MM.1S (cell line): ENCODE data around the gene PSMD1.

Experiments used
- EZH2 ChIP-seq: fragments of 300-600 bp; sonication (generic); optimal IDR thresholded peaks from 2 replicates; pipeline ENCODE3; 2017; ENCODE audit warnings: low read depth, mild to moderate bottlenecking, antibody characterized with exemption, low read length, mixed read lengths
- TF ChIP-seq, protein P1 (sequence below): fragments of 300-600 bp; sonication (generic); IDR thresholded peaks from 2 replicates; pipeline ENCODE4 v1.5.1; 2016; ENCODE audit warnings: antibody characterized with exemption, low read length, mixed read lengths

GRCh38 chr2:231029563-231029962 lies 27.1 kb upstream of the PSMD1 start:
- TF ChIP-seq, protein P1, sequence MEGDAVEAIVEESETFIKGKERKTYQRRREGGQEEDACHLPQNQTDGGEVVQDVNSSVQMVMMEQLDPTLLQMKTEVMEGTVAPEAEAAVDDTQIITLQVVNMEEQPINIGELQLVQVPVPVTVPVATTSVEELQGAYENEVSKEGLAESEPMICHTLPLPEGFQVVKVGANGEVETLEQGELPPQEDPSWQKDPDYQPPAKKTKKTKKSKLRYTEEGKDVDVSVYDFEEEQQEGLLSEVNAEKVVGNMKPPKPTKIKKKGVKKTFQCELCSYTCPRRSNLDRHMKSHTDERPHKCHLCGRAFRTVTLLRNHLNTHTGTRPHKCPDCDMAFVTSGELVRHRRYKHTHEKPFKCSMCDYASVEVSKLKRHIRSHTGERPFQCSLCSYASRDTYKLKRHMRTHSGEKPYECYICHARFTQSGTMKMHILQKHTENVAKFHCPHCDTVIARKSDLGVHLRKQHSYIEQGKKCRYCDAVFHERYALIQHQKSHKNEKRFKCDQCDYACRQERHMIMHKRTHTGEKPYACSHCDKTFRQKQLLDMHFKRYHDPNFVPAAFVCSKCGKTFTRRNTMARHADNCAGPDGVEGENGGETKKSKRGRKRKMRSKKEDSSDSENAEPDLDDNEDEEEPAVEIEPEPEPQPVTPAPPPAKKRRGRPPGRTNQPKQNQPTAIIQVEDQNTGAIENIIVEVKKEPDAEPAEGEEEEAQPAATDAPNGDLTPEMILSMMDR, result no peak
- no peak for TF ChIP-seq EZH2
